Measurements from ENCODE around the gene OR52J3.

DNA sequence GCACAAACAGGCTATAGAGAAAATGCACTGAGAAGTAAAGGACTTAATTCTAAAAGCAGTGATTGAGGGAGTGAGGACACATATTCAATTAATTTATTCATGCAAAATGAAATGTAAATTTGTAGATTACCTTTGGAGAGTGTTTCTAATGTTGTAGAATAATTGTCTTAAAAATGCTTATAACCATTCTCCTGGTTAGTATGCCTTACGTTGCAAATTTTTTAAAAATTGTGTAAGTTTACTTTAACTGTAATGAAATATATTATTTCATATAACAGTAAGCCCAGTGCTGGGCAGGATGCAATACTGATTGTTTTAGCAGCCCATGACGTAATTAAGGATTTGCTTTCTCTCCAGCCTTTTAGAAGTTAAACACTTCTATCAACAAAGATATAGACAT, 49.7 kb downstream of the OR52J3 start:
- TF ChIP-seq, protein P1, sequence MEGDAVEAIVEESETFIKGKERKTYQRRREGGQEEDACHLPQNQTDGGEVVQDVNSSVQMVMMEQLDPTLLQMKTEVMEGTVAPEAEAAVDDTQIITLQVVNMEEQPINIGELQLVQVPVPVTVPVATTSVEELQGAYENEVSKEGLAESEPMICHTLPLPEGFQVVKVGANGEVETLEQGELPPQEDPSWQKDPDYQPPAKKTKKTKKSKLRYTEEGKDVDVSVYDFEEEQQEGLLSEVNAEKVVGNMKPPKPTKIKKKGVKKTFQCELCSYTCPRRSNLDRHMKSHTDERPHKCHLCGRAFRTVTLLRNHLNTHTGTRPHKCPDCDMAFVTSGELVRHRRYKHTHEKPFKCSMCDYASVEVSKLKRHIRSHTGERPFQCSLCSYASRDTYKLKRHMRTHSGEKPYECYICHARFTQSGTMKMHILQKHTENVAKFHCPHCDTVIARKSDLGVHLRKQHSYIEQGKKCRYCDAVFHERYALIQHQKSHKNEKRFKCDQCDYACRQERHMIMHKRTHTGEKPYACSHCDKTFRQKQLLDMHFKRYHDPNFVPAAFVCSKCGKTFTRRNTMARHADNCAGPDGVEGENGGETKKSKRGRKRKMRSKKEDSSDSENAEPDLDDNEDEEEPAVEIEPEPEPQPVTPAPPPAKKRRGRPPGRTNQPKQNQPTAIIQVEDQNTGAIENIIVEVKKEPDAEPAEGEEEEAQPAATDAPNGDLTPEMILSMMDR (optimal IDR thresholded peaks at IDR 0.05 in 1 of 3, IDR thresholded peaks at IDR 0.05 in 1 of 3, conservative IDR thresholded peaks at IDR 0.05 in 1 of 3; ENCODE audit: extremely low read depth in 1 of 3, insufficient read depth in 2 of 3, low read length in 3 of 3): no peak
- TF ChIP-seq EZH2 (IDR thresholded peaks at IDR 0.05; ENCODE audit: low read length): no peak

All from keratinocyte (primary cell).